Mesothelial cell of epicardium (in vitro differentiated cells): Measurements from ENCODE around the gene ALKBH7. TPM values are rescaled to one million over a fixed set of nuclear protein-coding genes. Genes with fewer than 3 reads are reported as not detected.
A peak's percentile ranks its signal among the peaks of the same experiment; 100 is the strongest.

ENCODE experiments used
- DNase-seq, 2 experiments: peaks; one replicate each; pipeline ENCODE4 v3.0.0; 2021; ENCODE audit warnings: low spot score in 2 of 2; ENCODE audit not compliant: unreplicated experiment in 2 of 2
- H3K27ac Mint-ChIP-seq: 2 replicates; pipeline ENCODE4 v1.8.0; 2021; ENCODE audit warnings: mixed read lengths
- H3K27me3 Mint-ChIP-seq: 2 replicates; pipeline ENCODE4 v1.8.0; 2021; ENCODE audit warnings: low read depth, mixed read lengths
- H3K36me3 Mint-ChIP-seq: 2 replicates; pipeline ENCODE4 v1.8.0; 2021; ENCODE audit warnings: mixed read lengths
- H3K4me1 Mint-ChIP-seq: 2 replicates; pipeline ENCODE4 v1.8.0; 2021; ENCODE audit warnings: mixed read lengths
- H3K4me3 Mint-ChIP-seq: 2 replicates; pipeline ENCODE4 v1.8.0; 2021; ENCODE audit warnings: mild to moderate bottlenecking, moderate library complexity, mixed read lengths
- H3K9me3 Mint-ChIP-seq: 2 replicates; pipeline ENCODE4 v1.8.0; 2021; ENCODE audit warnings: mixed read lengths
- CTCF ChIP-seq: fragments of 200-600 bp; sonication (generic); IDR thresholded peaks from one replicate; pipeline ENCODE4 v1.5.0; 2021; ENCODE audit warnings: antibody characterized with exemption; ENCODE audit not compliant: unreplicated experiment
- microRNA-seq: library from miRNA; unstranded; fragments of <30 nt; microRNA quantifications from one replicate; pipeline ENCODE4 v1.2.0, GENCODE V29; 2021; ENCODE audit warnings: inconsistent platforms, mixed read lengths
- total RNA-seq: library from RNA; stranded (reverse); gene quantifications from 3 replicates; pipeline ENCODE4 v1.2.1, GENCODE V29; 2021

Gene ALKBH7
- total RNA-seq, 1 donor from 2014 or later, result 83.7 TPM

GRCh38 chr19:6421075-6422014 lies 48.8 kb downstream of the ALKBH7 start:
- Mint-ChIP-seq H3K27ac (peak overlapping the region; percentile 47), H3K36me3 (peaks cover 15% of the 10 kb centered on the region), H3K9me3 (no peaks in the 10 kb centered on the region), H3K4me3 (no peak overlapping the region), H3K4me1 (peaks cover 19% of the 10 kb centered on the region), H3K27me3 (no peaks in the 10 kb centered on the region)
- TF ChIP-seq CTCF, result no peak
- no peak for DNase-seq

- TF ChIP-seq CTCF, result no peak
- Mint-ChIP-seq H3K4me3 (peak overlapping the region; percentile 84), H3K27ac (peak overlapping the region; percentile 83), H3K4me1 (peaks cover 19% of the 10 kb centered on the region), H3K9me3 (no peaks in the 10 kb centered on the region), H3K27me3 (no peaks in the 10 kb centered on the region), H3K36me3 (peaks cover 9% of the 10 kb centered on the region)
- no peak for DNase-seq
These were observed 51.1 kb downstream of the ALKBH7 start for GRCh38 chr19:6423499-6424194.

- Mint-ChIP-seq H3K9me3 (no peaks in the 10 kb centered on the region), H3K4me3 (peak within 1 kb of the TSS; percentile 84), H3K27ac (peak within 1 kb of the TSS; percentile 83), H3K36me3 (peaks cover 8% of the 10 kb centered on the region), H3K4me1 (peaks cover 19% of the 10 kb centered on the region), H3K27me3 (peaks cover under 1% of the 10 kb centered on the region)
- TF ChIP-seq CTCF, result no peak
- no peak for DNase-seq
These were observed 51.8 kb downstream of the ALKBH7 start, which contains the start of gene KHSRP for GRCh38 chr19:6424195-6424938. TSS of gene KHSRP (minus strand) at chr19:6424811. CDS start at chr19:6424701, 110 bp downstream.

Small RNA genes lying within 50 kb of the gene (microRNA-seq; reads per million reads assigned to microRNA genes)
- gene MIR3940 (22.6 reads per million, percentile 45 among the genes with 10 or more reads in this experiment), gene MIR6790 (not detected), gene MIR6885 (not detected)

Other genes starting within 250 kb of the ALKBH7 start
- gene ACSBG2, start 237.1 kb upstream of the ALKBH7 start, total RNA-seq, result not detected in 3 replicates
- 90.5 to 99.8 TPM (median 93.1 TPM) in 3 replicates for gene MLLT1, start 92.8 kb upstream of the ALKBH7 start, total RNA-seq
- 0.16 TPM in 1 of 3 replicates, not detected in the others for gene ACER1, start 39.2 kb upstream of the ALKBH7 start, total RNA-seq
- gene CLPP, start 11.3 kb upstream of the ALKBH7 start, total RNA-seq, result 55.1 to 64.8 TPM (median 58.2 TPM) in 3 replicates
- gene PSPN, start 3.1 kb downstream of the ALKBH7 start, total RNA-seq, result 3.5 to 3.8 TPM (median 3.6 TPM) in 3 replicates
- gene GTF2F1, start 20.4 kb downstream of the ALKBH7 start, total RNA-seq, result 67.4 to 73.8 TPM (median 68.3 TPM) in 3 replicates
- gene KHSRP, start 52.0 kb downstream of the ALKBH7 start, total RNA-seq, result 375 to 384 TPM (median 380 TPM) in 3 replicates
- gene SLC25A41, start 61.0 kb downstream of the ALKBH7 start, total RNA-seq, result 1.2 to 1.8 TPM (median 1.6 TPM) in 3 replicates
- 60.8 to 67.5 TPM (median 65.5 TPM) in 3 replicates for gene SLC25A23, start 87.0 kb downstream of the ALKBH7 start, total RNA-seq
- 18.9 to 21.9 TPM (median 20.6 TPM) in 3 replicates for gene CRB3, start 91.5 kb downstream of the ALKBH7 start, total RNA-seq
- 0.42 to 0.75 TPM (median 0.63 TPM) in 3 replicates for gene DENND1C, start 109.0 kb downstream of the ALKBH7 start, total RNA-seq
- gene TUBB4A, start 129.5 kb downstream of the ALKBH7 start, total RNA-seq, result 10.5 to 13.5 TPM (median 13.0 TPM) in 3 replicates
- 0.76 to 1.5 TPM (median 1.1 TPM) in 3 replicates for gene TNFSF9, start 158.2 kb downstream of the ALKBH7 start, total RNA-seq
- gene CD70, start 218.4 kb downstream of the ALKBH7 start, total RNA-seq, result not detected in 3 replicates